KMS-11 (cell line): Measurements from ENCODE around the gene SH3GLB2.

ENCODE experiments used
- H2AFZ ChIP-seq: fragments of 200-600 bp; sonication (generic); 2 replicates; pipeline ENCODE4 v1.6.1; 2016; ENCODE audit warnings: antibody characterized with exemption, mixed run types, low read depth
- H3K27ac ChIP-seq: fragments of 200-600 bp; sonication (generic); 2 replicates; pipeline ENCODE4 v1.6.1; 2016; ENCODE audit warnings: mild to moderate bottlenecking, mixed run types
- H3K27me3 ChIP-seq: fragments of 200-600 bp; sonication (generic); 2 replicates; pipeline ENCODE4 v1.6.1; 2017; ENCODE audit warnings: mild to moderate bottlenecking, low read depth, mixed run types, moderate library complexity; ENCODE audit not compliant: insufficient read depth
- H3K36me3 ChIP-seq: fragments of 200-600 bp; sonication (generic); 2 replicates; pipeline ENCODE4 v1.6.1; 2017; ENCODE audit warnings: mild to moderate bottlenecking, mixed run types; ENCODE audit not compliant: insufficient read depth
- H3K4me1 ChIP-seq: fragments of 200-600 bp; sonication (generic); 2 replicates; pipeline ENCODE4 v1.6.1; 2016; ENCODE audit warnings: mild to moderate bottlenecking, low read depth, mixed run types; ENCODE audit not compliant: poor library complexity, severe bottlenecking
- H3K4me2 ChIP-seq: fragments of 200-600 bp; sonication (generic); 2 replicates; pipeline ENCODE4 v1.7.0; 2016; ENCODE audit warnings: mild to moderate bottlenecking, mixed run types
- H3K4me3 ChIP-seq: fragments of 200-600 bp; sonication (generic); IDR thresholded peaks from 2 replicates; pipeline ENCODE4 v1.6.1; 2017; ENCODE audit warnings: low read depth, low read length, mixed read lengths; ENCODE audit not compliant: insufficient read depth
- H3K79me2 ChIP-seq: fragments of 200-600 bp; sonication (generic); 2 replicates; pipeline ENCODE4 v1.6.1; 2016; ENCODE audit warnings: low read depth, mixed run types; ENCODE audit not compliant: insufficient read depth
- H3K9ac ChIP-seq: fragments of 200-600 bp; sonication (generic); 2 replicates; pipeline ENCODE4 v1.6.1; 2016; ENCODE audit warnings: mild to moderate bottlenecking, mixed run types
- H4K20me1 ChIP-seq: fragments of 200-600 bp; sonication (generic); 2 replicates; pipeline ENCODE4 v1.6.1; 2016; ENCODE audit warnings: mild to moderate bottlenecking, mixed run types; ENCODE audit not compliant: insufficient read depth
- CTCF ChIP-seq: fragments of 200-600 bp; sonication (generic); conservative IDR thresholded peaks from 2 replicates; pipeline ENCODE4 v1.6.1; 2017; ENCODE audit warnings: low read depth, mild to moderate bottlenecking, antibody characterized with exemption, low read length, moderate library complexity, mixed read lengths

The SH3GLB2 gene

DNA sequence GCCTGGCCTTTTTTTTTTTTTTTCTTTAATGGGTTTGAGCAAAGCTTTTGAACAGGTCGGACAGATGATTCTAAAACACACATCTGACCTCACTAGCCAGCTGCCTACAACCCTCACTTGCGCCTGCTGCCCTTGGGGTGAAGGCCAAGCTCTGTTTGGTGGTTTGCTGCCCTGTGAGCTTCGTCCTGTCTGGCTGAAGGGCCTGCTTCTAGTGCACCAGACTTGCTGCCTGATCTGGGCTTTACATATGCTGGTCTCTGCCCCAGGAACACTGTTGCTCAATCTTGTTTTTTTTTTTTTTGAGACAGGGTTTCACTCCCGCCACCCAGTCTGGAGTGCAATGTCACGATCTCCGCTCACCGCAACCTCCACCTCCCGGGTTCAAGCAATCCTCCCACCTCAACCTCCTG is 36.4 kb upstream of the SH3GLB2 start:
- no peak overlapping the region for H3K4me2 ChIP-seq
- no peak overlapping the region for H3K27ac ChIP-seq
- H3K4me3 ChIP-seq: no peak overlapping the region
- TF ChIP-seq CTCF: no peak
- H4K20me1 ChIP-seq: no peaks in the 10 kb centered on the region
- H3K9ac ChIP-seq: no peak overlapping the region
- H3K4me1 ChIP-seq: no peaks in the 10 kb centered on the region
- H3K27me3 ChIP-seq: no peaks in the 10 kb centered on the region
- H3K36me3 ChIP-seq: no peaks in the 10 kb centered on the region
- H3K79me2 ChIP-seq: no peaks in the 10 kb centered on the region
- H2AFZ ChIP-seq: no peak overlapping the region

- Histone ChIP-seq H2AFZ (no peak overlapping the region), H4K20me1 (no peaks in the 10 kb centered on the region), H3K4me3 (no peak overlapping the region), H3K4me1 (no peaks in the 10 kb centered on the region), H3K9ac (no peak overlapping the region), H3K4me2 (no peak overlapping the region), H3K36me3 (no peaks in the 10 kb centered on the region), H3K79me2 (no peaks in the 10 kb centered on the region), H3K27me3 (no peaks in the 10 kb centered on the region), H3K27ac (no peak overlapping the region)
- no peak for TF ChIP-seq CTCF
Measured at GRCh38 chr9:129063061-129063460, 34.9 kb upstream of the SH3GLB2 start.

DNA sequence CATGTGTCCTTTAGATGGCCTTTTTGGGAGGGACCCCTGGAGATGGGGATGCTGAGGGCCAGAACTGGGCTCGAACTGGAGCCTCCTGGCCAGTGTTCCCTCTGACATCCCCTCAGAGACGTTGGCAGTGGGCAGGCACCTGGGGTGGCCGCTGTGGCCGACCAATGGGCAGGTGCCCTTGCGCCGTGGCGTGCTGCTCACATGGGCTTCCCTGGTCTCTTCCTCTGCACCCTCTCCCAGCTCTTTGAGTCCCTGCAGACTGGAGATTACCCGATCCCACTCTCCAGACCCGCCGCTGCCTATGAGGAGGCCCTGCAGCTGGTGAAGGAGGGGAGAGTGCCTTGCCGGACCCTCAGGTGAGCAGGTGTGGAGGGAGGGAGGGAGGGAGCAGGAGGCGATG is 32.9 kb upstream of the SH3GLB2 start:
- no peaks in the 10 kb centered on the region for H4K20me1 ChIP-seq
- no peaks in the 10 kb centered on the region for H3K79me2 ChIP-seq
- H2AFZ ChIP-seq: no peak overlapping the region
- H3K4me1 ChIP-seq: no peaks in the 10 kb centered on the region
- no peak overlapping the region for H3K9ac ChIP-seq
- H3K36me3 ChIP-seq: no peaks in the 10 kb centered on the region
- no peak overlapping the region for H3K27ac ChIP-seq
- no peak for TF ChIP-seq CTCF
- no peaks in the 10 kb centered on the region for H3K27me3 ChIP-seq
- H3K4me3 ChIP-seq: no peak overlapping the region
- no peak overlapping the region for H3K4me2 ChIP-seq

GRCh38 chr9:129059796-129060785 is 32.0 kb upstream of the SH3GLB2 start:
- Histone ChIP-seq H3K4me3 (no peak overlapping the region), H2AFZ (no peak overlapping the region), H3K4me1 (no peaks in the 10 kb centered on the region), H3K36me3 (no peaks in the 10 kb centered on the region), H3K27ac (no peak overlapping the region), H4K20me1 (no peaks in the 10 kb centered on the region), H3K9ac (no peak overlapping the region), H3K79me2 (no peaks in the 10 kb centered on the region), H3K27me3 (no peaks in the 10 kb centered on the region), H3K4me2 (no peak overlapping the region)
- TF ChIP-seq CTCF: no peak
